GM12878 (cell line): ENCODE results near the gene PADI4.

ENCODE experiments used
- BRCA1 ChIP-seq: IDR thresholded peaks from 2 replicates; pipeline ENCODE4 v1.6.1; 2011; ENCODE audit warnings: low read depth, low read length, improper control_type of control experiment
- TF ChIP-seq, protein P1 (sequence below), 3 experiments: IDR thresholded peaks in 2 of 3; conservative IDR thresholded peaks in 1 of 3; 2 replicates each; pipeline ENCODE4 v1.5.1; 2011; ENCODE audit warnings: low read depth in 3 of 3, low read length in 3 of 3, mild to moderate bottlenecking in 3 of 3, control low read depth in 2 of 3, moderate library complexity in 2 of 3, inconsistent platforms in 1 of 3, mixed read lengths in 1 of 3; ENCODE audit not compliant: control insufficient read depth in 2 of 3, insufficient read depth in 1 of 3; ENCODE audit errors: extremely low read depth in 1 of 3

DNA sequence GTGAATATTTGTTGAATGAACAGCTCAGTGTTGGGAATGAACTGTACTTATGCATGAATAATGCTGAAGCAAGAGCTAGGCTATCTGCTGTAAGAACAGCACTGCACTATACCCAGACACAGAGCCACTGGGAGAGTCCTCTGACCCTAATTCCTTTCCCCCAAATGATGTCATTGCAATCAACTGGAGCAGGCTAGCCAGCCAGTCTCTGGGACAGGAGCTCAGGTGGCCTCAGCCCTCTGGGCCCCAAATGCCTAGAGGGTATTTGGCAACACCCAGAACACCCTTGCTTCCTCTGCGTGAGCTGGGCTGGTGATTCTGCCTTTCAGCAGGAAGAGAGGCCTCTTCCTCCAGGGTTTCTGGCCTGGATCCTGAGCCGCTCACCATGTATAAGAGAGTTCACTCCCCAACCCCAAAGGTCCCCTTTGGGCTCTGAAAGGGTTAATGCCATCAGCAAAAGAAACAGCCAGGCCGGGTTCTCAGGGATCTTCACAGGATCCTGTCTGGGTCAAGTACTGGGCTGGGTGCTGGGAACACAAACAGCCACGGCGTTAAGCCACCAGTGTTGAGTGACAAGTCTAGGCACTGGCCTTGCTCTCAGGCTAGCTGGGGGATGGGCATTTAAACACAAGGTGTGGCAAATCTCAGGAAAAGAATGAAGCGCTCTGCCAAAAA lies 3.7 kb upstream of the PADI4 start:
- TF ChIP-seq BRCA1 = no peak
- TF ChIP-seq, protein P1, sequence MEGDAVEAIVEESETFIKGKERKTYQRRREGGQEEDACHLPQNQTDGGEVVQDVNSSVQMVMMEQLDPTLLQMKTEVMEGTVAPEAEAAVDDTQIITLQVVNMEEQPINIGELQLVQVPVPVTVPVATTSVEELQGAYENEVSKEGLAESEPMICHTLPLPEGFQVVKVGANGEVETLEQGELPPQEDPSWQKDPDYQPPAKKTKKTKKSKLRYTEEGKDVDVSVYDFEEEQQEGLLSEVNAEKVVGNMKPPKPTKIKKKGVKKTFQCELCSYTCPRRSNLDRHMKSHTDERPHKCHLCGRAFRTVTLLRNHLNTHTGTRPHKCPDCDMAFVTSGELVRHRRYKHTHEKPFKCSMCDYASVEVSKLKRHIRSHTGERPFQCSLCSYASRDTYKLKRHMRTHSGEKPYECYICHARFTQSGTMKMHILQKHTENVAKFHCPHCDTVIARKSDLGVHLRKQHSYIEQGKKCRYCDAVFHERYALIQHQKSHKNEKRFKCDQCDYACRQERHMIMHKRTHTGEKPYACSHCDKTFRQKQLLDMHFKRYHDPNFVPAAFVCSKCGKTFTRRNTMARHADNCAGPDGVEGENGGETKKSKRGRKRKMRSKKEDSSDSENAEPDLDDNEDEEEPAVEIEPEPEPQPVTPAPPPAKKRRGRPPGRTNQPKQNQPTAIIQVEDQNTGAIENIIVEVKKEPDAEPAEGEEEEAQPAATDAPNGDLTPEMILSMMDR (IDR thresholded peaks at IDR 0.05 in 2 of 3, conservative IDR thresholded peaks at IDR 0.05 in 1 of 3; ENCODE audit: control insufficient read depth in 2 of 3, extremely low read depth in 1 of 3, insufficient read depth in 1 of 3, low read depth in 3 of 3, low read length in 3 of 3) = no peak
